Tongue (tissue), 2 donors: Measurements from ENCODE around the gene TEX38. TPM values are rescaled to one million over a fixed set of nuclear protein-coding genes. Genes with fewer than 3 reads are reported as not detected.
"Not testable (repeated sequence)": the region's sequence is repeated elsewhere in the genome, so short reads cannot be mapped to it uniquely, and the experiment has no call there.

Experiments
- DNase-seq: peaks from one replicate; pipeline ENCODE4 v3.0.0-alpha.2; 2015
- total RNA-seq: library from RNA; depleted of rRNA; stranded (reverse); fragments of >200 nt; gene quantifications from one replicate; pipeline ENCODE4 v1.2.3, GENCODE V29; 2014

The TEX38 gene
- not detected for total RNA-seq

DNA sequence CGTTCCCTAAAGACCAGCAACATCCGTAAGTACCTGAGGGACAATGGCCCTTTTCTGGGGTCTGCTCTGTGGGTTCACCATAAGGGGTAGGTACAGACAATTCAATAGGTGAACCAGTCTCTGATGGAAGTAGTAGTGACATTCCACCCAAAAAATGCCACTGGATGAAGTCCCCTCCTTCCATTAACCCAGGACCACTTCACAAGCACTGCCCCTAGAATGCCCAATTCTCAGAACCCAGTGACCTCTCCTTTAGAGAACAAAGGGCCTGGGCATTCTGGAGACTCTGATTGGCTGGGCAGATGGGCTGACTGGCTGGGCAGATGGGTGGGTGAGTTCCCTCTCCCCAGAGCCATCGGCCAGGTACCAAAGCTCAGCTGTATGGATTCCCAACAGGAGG lies at the start of gene TEX38:
Gene TEX38, plus strand, starts transcription at position 301 of the 400 bp plus-strand sequence. Its CDS starts 81 bp downstream, at position 382.
- no peak for DNase-seq

DNA sequence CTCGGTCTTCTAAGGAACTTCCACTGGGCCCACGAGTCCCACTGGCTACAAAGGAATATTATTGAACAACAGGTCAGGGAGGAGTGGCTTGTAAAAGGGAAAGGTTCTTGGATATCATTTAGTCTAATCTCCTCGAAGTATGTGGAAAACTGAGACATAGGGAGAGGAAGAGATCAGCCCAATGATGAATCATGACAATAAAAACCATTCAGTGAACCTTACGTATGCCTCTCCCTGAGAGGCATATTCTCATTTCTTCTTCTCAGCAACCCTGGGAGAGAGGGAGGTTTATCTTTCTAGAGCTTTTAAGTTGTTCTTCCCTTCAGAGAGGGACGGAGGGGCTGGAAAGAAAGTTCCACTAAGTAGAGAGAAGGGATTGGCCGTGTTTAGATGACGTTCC lies 49.7 kb upstream of the TEX38 start:
- no peak for DNase-seq

DNA sequence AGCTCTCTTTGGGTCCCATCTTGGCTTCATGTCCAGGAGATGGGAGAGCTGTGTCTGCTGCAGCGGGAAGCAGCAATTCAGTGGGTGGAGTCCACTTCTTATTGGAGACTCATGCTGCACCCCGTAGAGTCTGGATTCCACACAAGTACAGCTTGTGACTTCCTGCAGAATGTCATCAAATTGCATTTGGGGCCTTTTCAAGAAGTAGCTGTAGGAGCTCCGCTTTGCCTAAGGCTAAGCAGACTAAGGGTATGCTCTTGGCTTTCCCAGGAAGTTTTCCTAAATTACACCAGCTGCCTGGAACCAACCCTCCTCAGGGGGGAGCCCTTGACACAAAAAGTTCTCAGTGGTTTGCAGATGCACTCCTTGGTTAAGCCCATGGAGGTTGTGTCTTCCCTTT lies 49.3 kb upstream of the TEX38 start:
- no peak for DNase-seq

DNA sequence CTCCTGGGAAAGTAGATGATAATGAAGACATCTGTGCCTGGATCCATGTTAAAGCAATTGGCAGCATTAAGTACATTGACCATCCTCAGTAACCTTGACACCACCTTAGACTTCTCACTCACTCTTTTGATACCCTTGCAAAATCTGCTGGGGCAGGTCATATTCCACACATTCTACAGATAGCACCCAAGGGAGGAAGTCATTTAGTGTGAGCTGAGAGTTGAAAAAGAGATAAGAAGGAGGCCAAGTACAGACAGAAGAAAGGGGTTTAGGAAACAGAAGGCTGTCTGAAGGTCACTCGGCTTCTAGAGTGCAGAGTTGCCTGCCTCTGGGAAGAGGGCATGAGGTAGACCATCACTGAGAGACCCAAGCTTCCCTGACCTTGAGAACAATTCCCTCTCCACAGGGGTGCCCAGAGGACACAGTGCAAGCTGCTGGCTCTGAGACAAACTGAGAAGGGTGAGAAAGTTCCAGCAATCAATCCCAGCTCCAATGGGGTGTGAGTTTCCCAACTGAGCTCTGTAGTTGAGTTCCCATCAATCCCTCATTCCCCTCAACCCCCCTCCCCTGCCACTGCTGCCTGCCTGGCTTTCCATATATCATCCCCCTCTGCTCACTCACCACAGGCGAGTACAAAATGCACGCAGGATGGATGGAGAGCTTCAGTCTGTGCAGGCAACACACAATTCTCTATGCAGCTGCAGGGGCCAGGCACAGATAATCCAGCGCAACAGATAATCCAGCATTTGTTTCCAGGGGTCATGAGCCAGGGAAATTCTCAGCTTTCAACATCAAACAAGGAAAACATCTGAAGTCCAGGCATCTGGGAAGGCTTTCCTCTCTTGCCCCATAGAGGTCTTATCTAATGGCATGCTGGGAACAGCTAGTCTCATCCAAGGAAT lies 47.7 kb upstream of the TEX38 start:
- DNase-seq: no peak

DNA sequence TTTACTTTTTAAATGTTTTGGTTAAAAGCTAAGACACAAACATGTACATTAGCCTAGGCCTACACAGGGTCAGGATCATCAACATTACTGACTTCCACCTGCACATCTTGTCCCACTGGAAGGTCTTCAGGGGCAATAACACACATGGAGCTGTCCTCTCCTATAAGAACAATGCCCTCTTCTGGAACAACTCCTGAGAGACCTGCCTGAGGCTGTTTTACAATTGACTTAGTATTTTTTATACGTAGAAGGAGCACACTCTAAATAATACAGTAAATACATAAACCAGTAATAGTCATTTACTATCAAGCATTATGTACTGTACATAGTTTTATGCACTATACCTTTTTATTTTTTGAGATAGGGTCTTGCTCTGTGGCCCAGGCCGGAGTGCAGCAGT lies 40.9 kb upstream of the TEX38 start:
- no peak for DNase-seq

DNA sequence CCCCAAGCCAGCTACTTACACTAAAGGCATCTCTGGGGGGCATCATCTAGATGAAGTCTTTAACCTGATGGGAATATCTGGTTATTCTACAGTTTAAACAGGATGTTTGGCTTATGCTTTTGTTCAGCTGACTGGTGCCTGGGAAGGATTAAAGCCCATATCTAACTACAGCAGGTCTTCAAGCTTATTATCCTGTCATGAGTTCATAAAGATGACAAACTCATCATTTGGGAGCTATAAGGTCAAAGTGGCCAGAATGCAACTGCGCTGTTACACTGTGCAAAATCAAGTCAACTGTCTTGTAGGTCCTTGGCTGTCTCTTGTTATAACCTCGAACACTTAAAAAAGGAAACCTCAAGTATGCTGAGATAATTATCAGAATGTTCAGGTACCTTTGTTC lies 36.4 kb upstream of the TEX38 start:
- no peak for DNase-seq

DNA sequence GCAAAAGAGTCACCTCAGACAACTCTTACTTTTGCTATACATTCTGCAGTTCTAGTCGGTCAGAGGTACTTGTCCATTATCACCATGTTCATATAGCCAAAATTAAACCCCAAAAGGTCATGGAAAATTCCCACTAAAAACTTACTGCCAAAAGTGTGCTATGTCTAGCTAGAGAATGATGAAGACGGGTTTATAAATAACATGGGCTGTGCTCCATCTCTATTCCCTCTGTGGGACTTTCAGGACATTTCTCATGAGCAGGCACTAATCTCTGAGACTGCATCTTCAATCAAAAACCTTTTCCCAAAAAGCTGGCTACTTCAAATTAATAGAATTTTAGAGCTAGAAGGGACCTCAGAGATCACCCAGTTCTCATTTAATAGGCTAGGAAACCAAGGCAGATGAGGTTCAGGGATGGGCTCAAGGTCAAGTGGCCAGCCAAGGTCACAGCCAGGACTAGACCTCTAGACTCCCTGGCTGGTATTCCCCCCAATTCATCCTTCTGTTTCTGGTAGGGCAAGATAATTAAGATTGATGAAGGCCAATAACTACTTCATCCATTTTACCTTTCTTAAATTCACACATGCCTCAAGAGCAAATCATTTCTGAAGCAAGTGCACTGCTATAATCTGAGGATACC lies 34.1 kb upstream of the TEX38 start:
- DNase-seq: no peak

DNA sequence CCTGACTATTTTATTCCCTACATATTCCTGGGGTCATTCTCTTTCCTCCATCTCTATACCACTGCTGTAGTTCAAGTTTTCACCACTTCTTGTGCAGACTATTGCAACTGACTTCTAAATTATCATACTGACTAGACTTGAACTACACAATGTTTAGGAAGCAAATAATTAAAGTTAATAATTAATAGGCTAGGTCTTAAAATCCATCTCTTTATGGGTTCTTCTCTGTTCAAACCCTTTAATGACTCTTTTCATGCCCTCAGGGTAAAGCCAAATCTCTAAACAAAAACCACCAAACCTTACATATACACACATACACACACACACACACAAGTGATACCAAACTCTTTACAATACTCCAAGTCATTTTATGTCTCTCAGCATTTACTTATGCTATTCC lies 32.7 kb upstream of the TEX38 start:
- no peak for DNase-seq

DNA sequence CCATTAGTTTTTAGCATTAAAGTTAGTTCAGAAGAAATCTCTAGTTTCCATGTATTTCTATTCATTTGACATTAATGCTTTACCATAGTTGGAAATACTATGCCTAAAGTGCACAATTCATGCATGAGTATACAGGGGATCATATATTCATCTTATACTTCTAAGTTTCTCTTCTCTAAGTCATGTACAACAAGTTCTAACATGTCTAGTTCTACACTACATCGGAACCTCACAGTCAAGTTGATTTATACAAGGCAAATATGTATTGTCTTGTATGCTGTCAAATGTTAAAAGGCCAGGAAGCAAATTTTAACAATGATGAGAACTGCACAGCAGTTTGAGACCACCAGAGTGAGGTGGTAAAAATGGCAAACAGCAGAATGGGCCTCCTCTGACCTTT lies 32.1 kb upstream of the TEX38 start:
- DNase-seq: no peak

DNA sequence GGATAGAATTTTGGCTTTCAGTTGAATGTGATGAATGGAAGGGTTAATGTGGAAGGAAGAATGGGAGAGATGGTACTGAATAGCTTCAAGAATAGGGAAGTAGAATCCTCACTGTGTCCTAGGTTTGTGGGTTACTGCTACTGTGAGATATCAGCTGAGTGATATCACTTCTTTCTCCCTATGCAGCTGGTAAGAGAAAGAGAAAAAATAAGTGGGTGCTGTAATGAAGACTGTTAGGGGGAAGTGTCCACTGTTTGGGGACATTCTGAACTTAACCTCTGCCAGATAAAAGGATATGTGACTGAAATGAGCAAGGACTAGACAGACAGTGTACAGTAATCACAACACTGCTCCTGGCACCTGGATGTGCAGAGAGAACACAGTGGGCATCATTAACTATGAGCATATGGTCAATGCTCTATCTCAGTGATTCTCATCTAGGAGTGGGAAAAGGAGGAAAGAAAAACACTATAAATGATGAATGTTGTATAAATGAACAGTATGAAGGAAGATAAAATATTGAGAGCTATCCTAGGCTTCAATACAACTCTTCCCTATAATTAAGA lies 29.5 kb upstream of the TEX38 start:
- no peak for DNase-seq

DNA sequence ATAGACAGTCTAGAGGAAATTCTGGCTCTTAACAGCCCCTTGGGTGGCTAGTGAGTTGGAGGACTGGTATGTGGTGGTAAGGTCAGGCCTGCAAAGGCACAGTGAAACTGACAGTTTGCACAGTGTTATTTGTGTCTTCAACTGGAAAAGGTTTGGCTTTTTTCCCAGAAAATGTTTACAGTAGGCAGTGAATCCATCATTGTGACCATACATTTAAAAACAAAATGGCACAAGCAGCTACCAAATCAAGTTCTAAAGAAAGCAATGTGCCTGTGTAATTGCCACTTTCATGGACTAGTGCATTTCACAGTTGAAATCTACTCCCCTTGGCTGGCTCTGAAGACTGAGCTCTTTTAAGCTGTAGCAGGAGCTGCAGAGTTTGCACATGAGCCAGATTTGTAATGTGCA lies 28.3 kb upstream of the TEX38 start:
- DNase-seq: no peak

DNA sequence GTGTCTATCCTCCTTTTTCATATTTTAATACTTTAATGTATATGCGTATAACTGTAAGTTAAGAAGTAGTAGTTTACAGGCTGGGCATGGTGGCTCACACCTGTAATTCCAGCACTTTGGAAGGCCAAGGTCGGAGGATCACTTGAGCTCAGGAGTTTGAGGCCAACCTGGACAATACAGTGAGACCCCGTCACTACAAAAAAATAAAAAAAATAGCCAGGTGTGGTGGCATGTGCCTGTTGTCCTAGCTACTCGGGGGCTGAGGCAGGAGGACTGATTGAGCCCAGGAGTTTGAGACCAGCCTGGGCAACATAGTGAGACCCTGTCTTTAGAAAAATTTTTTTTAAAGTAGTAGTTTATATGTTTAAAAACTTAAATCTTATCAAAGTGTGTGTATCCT lies 25.8 kb upstream of the TEX38 start:
- no peak for DNase-seq

DNA sequence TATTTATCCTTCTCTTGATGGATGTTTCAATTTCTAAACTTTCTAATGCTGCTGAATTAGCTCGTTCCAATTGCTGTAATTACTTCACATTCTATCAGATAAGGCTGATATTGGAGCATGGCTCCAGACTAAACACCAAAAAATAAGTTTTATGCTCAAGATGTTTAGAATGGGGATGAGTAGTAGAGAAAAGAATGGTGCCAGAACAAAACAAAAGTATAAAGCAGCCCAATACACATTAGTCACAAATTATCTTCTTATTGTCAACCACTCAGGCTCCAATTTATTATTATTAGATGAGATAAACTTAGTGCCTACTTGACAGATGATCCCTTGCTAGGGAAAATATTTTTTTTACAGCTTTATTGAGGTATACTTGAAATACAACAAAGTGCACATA lies 25.3 kb upstream of the TEX38 start:
- no peak for DNase-seq

DNA sequence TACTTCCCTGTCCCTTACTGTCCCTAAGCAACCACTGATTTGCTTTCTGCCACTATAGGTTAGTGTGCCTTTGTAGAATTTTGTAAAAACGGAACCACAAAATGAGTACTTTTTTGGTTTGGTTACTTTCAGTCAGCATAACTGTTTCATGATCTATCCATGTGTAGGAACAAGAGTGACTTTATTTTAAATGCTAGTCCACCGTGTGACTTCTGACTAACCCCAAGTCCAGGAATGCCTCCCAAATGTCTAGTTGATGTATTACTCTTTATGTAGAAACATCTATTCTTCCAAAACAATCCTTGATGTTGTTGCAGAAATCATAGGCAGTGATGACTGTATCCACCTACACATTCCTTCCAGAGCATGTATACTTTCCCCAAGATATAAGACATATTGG lies 24.8 kb upstream of the TEX38 start:
- DNase-seq: no peak

DNA sequence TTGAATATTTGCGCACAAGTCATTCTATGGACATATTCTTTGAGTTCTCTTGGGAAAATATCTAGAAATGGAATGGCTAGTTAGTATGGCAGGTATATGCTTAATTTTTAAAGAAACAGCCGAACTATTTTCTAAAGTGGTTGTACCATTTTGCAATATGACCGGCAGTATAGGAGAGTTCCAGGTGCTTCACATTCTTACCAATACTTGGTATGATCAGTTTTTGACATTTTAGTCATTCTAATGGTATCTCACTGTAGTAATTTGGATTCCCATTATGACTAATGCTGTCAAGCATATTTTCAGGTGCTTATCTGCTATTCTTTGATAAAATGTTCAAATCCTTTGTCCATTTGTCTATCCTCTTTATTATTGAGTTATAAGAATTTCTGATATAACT lies 24.0 kb upstream of the TEX38 start:
- no peak for DNase-seq

DNA sequence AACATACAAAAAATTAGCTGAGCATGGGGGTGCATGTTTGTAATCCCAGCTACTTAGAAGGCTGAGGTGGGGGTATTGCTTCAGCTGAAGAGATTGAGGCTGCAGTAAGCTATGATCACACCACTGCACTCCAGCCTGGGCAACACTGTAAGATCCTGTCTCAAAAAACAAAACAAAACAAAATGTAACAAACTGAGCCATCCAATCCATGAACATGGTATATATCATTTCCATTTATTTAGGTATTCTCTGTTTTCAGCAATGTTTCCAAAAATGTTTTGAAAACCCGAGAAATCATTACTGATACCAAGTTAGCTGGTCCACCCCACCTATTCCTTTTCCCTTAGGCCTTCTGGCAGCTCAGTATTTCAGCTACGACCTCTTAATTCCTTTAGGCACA lies 21.9 kb upstream of the TEX38 start:
- no peak for DNase-seq

DNA sequence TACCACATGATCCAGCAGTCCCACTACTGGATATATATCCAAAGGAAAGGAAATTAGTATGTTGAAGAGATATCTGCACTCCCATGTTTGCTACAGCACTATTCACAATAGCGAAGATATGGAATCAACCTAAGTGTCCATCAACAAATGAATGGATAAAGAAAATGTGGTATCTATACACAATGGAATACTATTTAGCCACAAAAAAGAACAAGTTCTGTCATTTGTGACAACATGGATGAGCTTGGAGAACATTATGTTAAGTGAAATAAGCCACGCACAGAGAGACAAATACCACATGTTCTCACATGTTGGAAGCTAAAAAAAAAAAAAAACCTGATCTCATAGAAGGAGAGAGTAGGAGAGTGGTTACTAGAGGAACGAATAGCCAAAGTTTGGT lies 21.2 kb upstream of the TEX38 start:
- DNase-seq: no peak

DNA sequence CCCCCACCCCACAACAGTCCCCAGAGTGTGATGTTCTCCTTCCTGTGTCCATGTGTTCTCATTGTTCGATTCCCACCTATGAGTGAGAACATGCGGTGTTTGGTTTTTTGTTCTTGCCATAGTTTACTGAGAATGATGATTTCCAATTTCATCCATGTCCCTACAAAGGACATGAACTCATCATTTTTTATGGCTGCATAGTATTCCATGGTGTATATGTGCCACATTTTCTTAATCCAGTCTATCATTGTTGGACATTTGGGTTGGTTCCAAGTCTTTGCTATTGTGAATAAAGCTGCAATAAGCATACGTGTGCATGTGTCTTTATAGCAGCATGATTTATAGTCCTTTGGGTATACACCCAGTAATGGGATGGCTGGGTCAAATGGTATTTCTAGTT lies 20.5 kb upstream of the TEX38 start:
- DNase-seq: not testable (repeated sequence)

DNA sequence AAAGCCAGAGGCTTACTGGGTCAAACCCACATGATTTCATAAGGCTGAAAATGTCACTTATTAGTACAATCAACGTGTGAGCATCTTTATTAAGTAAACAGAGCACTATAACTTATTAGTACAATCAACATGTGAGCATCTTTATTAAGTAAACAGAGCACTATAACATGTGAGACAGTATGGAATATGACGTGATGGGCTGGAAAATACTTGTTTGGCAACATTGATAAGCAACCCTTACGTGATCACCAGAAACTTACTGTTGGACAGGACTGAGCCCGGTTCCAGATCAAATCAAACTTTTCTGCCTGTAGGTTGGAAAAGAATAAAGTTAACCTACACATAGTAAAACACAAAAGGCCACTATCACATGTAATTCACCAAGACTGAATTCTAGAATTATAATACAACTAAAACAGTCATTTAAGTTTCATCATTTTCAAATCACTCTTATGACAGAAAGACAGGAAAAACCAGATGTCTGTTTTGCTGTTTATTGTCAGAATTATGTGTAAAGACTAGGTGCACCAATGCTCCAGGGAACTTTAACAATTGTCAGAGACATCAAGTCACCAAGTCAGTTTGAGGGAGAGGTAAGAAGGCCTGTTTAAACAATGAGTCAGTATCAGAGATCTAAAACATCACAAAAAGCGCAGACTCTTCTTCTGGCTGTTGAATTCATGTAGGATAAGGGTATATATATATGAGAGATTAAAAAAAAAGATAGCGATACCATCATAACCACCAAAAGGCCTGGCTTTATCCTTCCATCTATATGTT lies 19.1 kb upstream of the TEX38 start:
- no peak for DNase-seq

DNA sequence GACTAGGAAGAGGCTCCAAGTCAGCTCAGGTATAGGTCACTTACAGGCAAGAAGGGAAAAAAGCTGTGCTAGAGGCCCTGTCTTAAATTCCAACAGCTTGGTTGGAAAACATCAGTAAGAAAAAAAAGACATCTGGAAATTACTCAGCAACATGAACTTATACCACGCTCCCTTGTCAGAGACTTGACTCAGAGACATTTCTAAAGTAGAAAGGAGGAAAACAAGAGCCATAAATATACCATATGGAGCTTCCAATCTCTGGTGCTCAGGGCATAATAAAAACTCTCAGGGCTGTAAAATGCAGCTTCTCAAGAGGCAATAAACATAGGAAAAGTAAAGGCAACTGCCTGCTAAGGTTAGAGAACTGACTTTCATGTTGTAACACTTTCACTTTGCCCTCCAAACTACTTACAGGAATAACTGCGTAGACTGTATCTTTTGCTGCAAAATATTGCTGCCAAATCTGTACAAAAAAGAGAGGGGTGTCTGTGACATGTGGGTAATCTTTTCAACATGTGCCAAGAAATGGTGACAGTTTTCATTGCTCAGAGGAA lies 18.2 kb upstream of the TEX38 start:
- DNase-seq: no peak

DNA sequence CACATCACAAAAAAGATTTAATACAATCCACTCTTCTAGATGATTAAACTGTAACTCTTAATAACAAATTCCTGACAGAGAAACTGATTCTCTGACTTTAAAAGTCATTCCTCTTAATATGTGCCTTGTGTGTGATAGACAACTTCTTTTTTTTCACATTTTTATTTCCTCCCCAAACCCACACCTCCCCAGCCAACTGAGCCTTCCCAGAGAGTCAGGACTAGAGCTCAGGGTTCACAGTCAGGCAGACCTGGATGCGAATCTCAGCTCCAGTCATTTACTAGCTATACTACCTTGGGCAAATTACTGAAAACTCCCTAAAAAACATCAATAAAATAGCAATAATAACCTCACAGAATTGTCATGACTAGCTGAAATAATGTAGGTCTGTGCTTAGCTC lies 17.6 kb upstream of the TEX38 start:
- no peak for DNase-seq

DNA sequence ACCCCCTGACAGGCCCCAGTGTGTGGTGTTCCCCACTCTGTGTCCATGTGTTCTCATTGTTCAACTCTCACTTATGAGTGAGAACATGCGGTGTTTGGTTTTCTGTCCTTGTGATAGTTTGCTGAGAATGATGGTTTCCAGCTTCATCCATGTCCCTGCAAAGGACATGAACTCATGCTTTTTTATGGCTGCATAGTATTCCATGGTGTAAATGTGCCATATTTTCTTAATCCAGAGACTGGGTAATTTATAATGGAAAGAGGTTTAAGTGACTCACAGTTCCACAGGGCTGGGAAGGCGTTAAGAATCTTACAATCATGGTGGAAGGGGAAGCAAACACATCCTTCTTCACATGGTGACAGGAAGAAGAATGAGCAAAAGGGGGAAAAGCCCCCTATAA lies 17.0 kb upstream of the TEX38 start:
- DNase-seq: not testable (repeated sequence)

DNA sequence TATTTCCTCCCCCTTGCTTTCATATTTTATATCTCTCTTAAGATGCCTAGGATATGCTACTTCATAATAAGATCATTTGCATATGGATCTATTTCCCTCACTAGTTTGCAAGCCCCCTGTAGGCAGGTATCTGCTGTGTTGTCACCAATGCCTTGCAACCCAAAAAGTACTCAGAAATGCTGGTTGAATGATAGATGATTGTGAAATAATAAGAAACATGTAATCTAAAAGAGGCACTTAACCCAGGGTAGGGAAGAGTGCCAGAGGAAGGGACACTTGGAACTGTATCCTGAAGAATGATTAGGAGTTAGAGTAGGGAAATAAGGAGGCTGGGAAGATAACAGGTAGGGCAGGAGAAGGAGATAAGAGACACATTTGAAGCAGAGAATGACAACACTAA lies 15.8 kb upstream of the TEX38 start:
- DNase-seq: no peak
